ENCODE data around the gene AOC1.
"Not testable (repeated sequence)": the region's sequence is repeated elsewhere in the genome, so short reads cannot be mapped to it uniquely, and the experiment has no call there.

AOC1 gene

GRCh38 chr7:150852371-150852905 is at the start of gene AOC1:
TSS of gene AOC1 (plus strand) at chr7:150852517. CDS start at chr7:150856471, 3,954 bp downstream.
- no peak within 1 kb of the TSS for H3K4me3 Mint-ChIP-seq
- no peaks in the 10 kb centered on the region for H3K36me3 Mint-ChIP-seq (ENCODE audit: low read depth)
- no peak within 1 kb of the TSS for H3K27ac Mint-ChIP-seq
- TF ChIP-seq CTCF (IDR thresholded peaks at IDR 0.05) = no peak
- no peak for DNase-seq
- peaks cover 29% of the 10 kb centered on the region for H3K27me3 Mint-ChIP-seq (ENCODE audit: low read depth, poor library complexity)
- H3K4me1 Mint-ChIP-seq = peaks cover 22% of the 10 kb centered on the region
- H3K9me3 Mint-ChIP-seq = no peaks in the 10 kb centered on the region

- Mint-ChIP-seq H3K4me3 (peak overlapping the region; percentile 23), H3K27ac (no peak overlapping the region), H3K9me3 (peaks cover 35% of the 10 kb centered on the region), H3K27me3 (ENCODE audit: low read depth, poor library complexity) (peaks cover 66% of the 10 kb centered on the region), H3K4me1 (peaks cover 12% of the 10 kb centered on the region), H3K36me3 (ENCODE audit: low read depth) (peaks cover 15% of the 10 kb centered on the region)
- no peak for TF ChIP-seq CTCF (IDR thresholded peaks at IDR 0.05)
- no peak for DNase-seq
Measured at GRCh38 chr7:150803161-150803860, 49.0 kb upstream of the AOC1 start.

GRCh38 chr7:150804802-150805201 is 47.5 kb upstream of the AOC1 start:
- Mint-ChIP-seq H3K36me3 (ENCODE audit: low read depth) (peaks cover 8% of the 10 kb centered on the region), H3K4me1 (peaks cover 12% of the 10 kb centered on the region), H3K4me3 (no peak overlapping the region), H3K27me3 (ENCODE audit: low read depth, poor library complexity) (peaks cover 54% of the 10 kb centered on the region), H3K9me3 (peaks cover 28% of the 10 kb centered on the region), H3K27ac (no peak overlapping the region)
- DNase-seq = no peak
- no peak for TF ChIP-seq CTCF (IDR thresholded peaks at IDR 0.05)

GRCh38 chr7:150805864-150806263 is 46.5 kb upstream of the AOC1 start:
- H3K36me3 Mint-ChIP-seq (ENCODE audit: low read depth) = peaks cover 8% of the 10 kb centered on the region

GRCh38 chr7:150806454-150806853 is 45.9 kb upstream of the AOC1 start:
- Mint-ChIP-seq H3K36me3 (ENCODE audit: low read depth) (peaks cover 8% of the 10 kb centered on the region), H3K27me3 (ENCODE audit: low read depth, poor library complexity) (peaks cover 46% of the 10 kb centered on the region), H3K4me3 (no peak overlapping the region), H3K27ac (no peak overlapping the region), H3K9me3 (peaks cover 29% of the 10 kb centered on the region), H3K4me1 (peaks cover 9% of the 10 kb centered on the region)
- DNase-seq = no peak
- no peak for TF ChIP-seq CTCF (IDR thresholded peaks at IDR 0.05)

More at GRCh38 chr7:150805864-150806263, 46.5 kb upstream of the AOC1 start:
- peaks cover 46% of the 10 kb centered on the region for H3K27me3 Mint-ChIP-seq (ENCODE audit: low read depth, poor library complexity)
- no peak for TF ChIP-seq CTCF (IDR thresholded peaks at IDR 0.05)
- DNase-seq = no peak
- no peak overlapping the region for H3K27ac Mint-ChIP-seq
- peaks cover 28% of the 10 kb centered on the region for H3K9me3 Mint-ChIP-seq
- H3K4me3 Mint-ChIP-seq = no peak overlapping the region
- peaks cover 12% of the 10 kb centered on the region for H3K4me1 Mint-ChIP-seq

- H3K27me3 Mint-ChIP-seq (ENCODE audit: low read depth, poor library complexity) = peaks cover 44% of the 10 kb centered on the region
- no peak overlapping the region for H3K4me3 Mint-ChIP-seq
- H3K36me3 Mint-ChIP-seq (ENCODE audit: low read depth) = peaks cover 8% of the 10 kb centered on the region
- TF ChIP-seq CTCF (IDR thresholded peaks at IDR 0.05) = no peak
- DNase-seq = no peak
- H3K27ac Mint-ChIP-seq = no peak overlapping the region
- peaks cover 33% of the 10 kb centered on the region for H3K9me3 Mint-ChIP-seq
- peaks cover 6% of the 10 kb centered on the region for H3K4me1 Mint-ChIP-seq
Measured at GRCh38 chr7:150806863-150807262, 45.5 kb upstream of the AOC1 start.

- H3K9me3 Mint-ChIP-seq = peaks cover 37% of the 10 kb centered on the region
- peaks cover 38% of the 10 kb centered on the region for H3K27me3 Mint-ChIP-seq (ENCODE audit: low read depth, poor library complexity)
- not testable (repeated sequence) for H3K4me3 Mint-ChIP-seq
Measured at GRCh38 chr7:150807616-150808438, 44.5 kb upstream of the AOC1 start.

More at GRCh38 chr7:150807616-150808438, 44.5 kb upstream of the AOC1 start:
- not testable (repeated sequence) for H3K36me3 Mint-ChIP-seq (ENCODE audit: low read depth); H3K4me1 Mint-ChIP-seq; H3K27ac Mint-ChIP-seq; DNase-seq

Data from nephron progenitor cell (in vitro differentiated cells).